K562 (cell line): ENCODE results near the gene MRFAP1. TPM values are rescaled to one million over a fixed set of nuclear protein-coding genes. Genes with fewer than 3 reads are reported as not detected.
A peak's percentile ranks its signal among the peaks of the same experiment; 100 is the strongest.

ENCODE experiments used
- ATAC-seq: fragments of 200-7000 bp; cut with Tn5 transposase; 3 replicates; pipeline ENCODE4 v1.9.1; 2020; ENCODE audit warnings: moderate library complexity
- BruUV-seq: library from RNA; stranded (reverse); fragments of 400-500 nt; replicated peaks from 2 replicates; lab custom pipeline; 2021; lab: Mats Ljungman, UMichigan
- CTCF ChIA-PET: fragments of 300-600 bp; formaldehyde crosslinking; extraction: SDS; loops from one replicate; lab custom pipeline; 2021; ENCODE audit warnings: low intra/inter-chr PET ratio; lab: Yijun Ruan, JAX
- POLR2A ChIA-PET: fragments of 300-600, 350-650 bp; sonication (Branson Sonifier 250); formaldehyde crosslinking; extraction: SDS; loops from one replicate; lab custom pipeline; 2021; ENCODE audit warnings: antibody characterized with exemption, inconsistent platforms; lab: Yijun Ruan, JAX
- DNase-seq, 4 experiments: peaks; one replicate each; pipeline versions ENCODE4 v3.0.0 to v3.0.0-alpha.2; 2011 to 2018; ENCODE audit warnings: low spot score in 3 of 4, mixed read lengths in 3 of 4; ENCODE audit errors: extremely low read depth in 1 of 4
- FAIRE-seq: peaks from 2 replicates; lab custom pipeline; 2011; peaks lifted over from hg19 to GRCh38; lab: Jason Lieb, UNC
- H2AFZ ChIP-seq: 2 replicates; pipeline ENCODE4 v1.6.0; 2011; ENCODE audit warnings: low read depth, low read length, control low read depth, inconsistent platforms
- H3K27ac ChIP-seq: fragments of 200-600 bp; 3 replicates; pipeline ENCODE4 v1.8.0; 2011; ENCODE audit warnings: low read depth, mild to moderate bottlenecking, control low read depth, inconsistent platforms, low read length, moderate library complexity, mixed read lengths; ENCODE audit errors: extremely low read depth
- H3K27me3 ChIP-seq, 2 experiments: fragments of 300-600 bp in 1 of 2; 2 replicates in 1 of 2; 3 replicates in 1 of 2; pipeline versions ENCODE4 v1.6.0 to v1.8.0; 2011; ENCODE audit warnings: inconsistent platforms in 2 of 2, low read length in 2 of 2, mild to moderate bottlenecking in 1 of 2, mixed read lengths in 1 of 2, moderate library complexity in 1 of 2; ENCODE audit not compliant: control insufficient read depth in 2 of 2, insufficient read depth in 2 of 2
- H3K36me3 ChIP-seq: fragments of 300-600 bp; 3 replicates; pipeline ENCODE4 v1.8.0; 2011; ENCODE audit warnings: mild to moderate bottlenecking, low read length, inconsistent platforms; ENCODE audit not compliant: control insufficient read depth, insufficient read depth
- H3K4me1 ChIP-seq, 2 experiments: fragments of 200-600 bp in 1 of 2; replicated peaks in 1 of 2; 2 replicates in 1 of 2; 3 replicates in 1 of 2; pipeline versions ENCODE4 v1.5.1 to v1.8.0; 2011; ENCODE audit warnings: inconsistent platforms in 2 of 2, low read length in 2 of 2, mild to moderate bottlenecking in 1 of 2, mixed read lengths in 1 of 2, moderate library complexity in 1 of 2; ENCODE audit not compliant: control insufficient read depth in 2 of 2, insufficient read depth in 2 of 2
- H3K4me2 ChIP-seq: 2 replicates; pipeline ENCODE4 v1.6.1; 2011; ENCODE audit warnings: low read length, control low read depth, inconsistent platforms, mixed read lengths; ENCODE audit not compliant: insufficient read depth
- H3K4me3 ChIP-seq: fragments of 200-600 bp; sonication (generic), shearing (Covaris generic); 2 replicates; pipeline ENCODE4 v1.5.1; 2016; ENCODE audit warnings: control low read depth, inconsistent platforms
- H3K79me2 ChIP-seq: fragments of 200-600 bp; 3 replicates; pipeline ENCODE4 v1.8.0; 2011; ENCODE audit warnings: low read length, inconsistent platforms; ENCODE audit not compliant: control insufficient read depth, insufficient read depth
- H3K9ac ChIP-seq, 2 experiments: 2 replicates each; pipeline versions ENCODE4 v1.6.0 to v1.6.1; 2011; ENCODE audit warnings: low read depth in 2 of 2, low read length in 2 of 2, control low read depth in 1 of 2, inconsistent platforms in 1 of 2, mild to moderate bottlenecking in 1 of 2, mixed read lengths in 1 of 2; ENCODE audit not compliant: insufficient read depth in 1 of 2
- H3K9me1 ChIP-seq: one replicate; pipeline ENCODE4 v1.6.0; 2011; ENCODE audit warnings: inconsistent platforms, mild to moderate bottlenecking, low read length, moderate library complexity; ENCODE audit not compliant: control insufficient read depth, insufficient read depth
- H3K9me3 ChIP-seq: replicated peaks from 2 replicates; pipeline ENCODE4 v1.5.1; 2011; ENCODE audit warnings: low read depth, low read length, inconsistent platforms; ENCODE audit not compliant: control insufficient read depth, insufficient read depth
- H4K20me1 ChIP-seq: replicated peaks from 2 replicates; pipeline ENCODE4 v1.6.1; 2011; ENCODE audit warnings: low read length, inconsistent platforms, mixed read lengths; ENCODE audit not compliant: control insufficient read depth, insufficient read depth
- ELF2 ChIP-seq: fragments of 250-450 bp; sonication (Bioruptor Pico); IDR thresholded peaks from 2 replicates; pipeline ENCODE4 v1.5.0; 2021; ENCODE audit warnings: mild to moderate bottlenecking
- ETV1 ChIP-seq: fragments of 450-650 bp; conservative IDR thresholded peaks from 2 replicates; pipeline ENCODE4 v1.6.1; 2016; ENCODE audit warnings: missing genetic modification characterization, control low read depth, low read depth, missing compliant biosample characterization
- GTF2E2 ChIP-seq: fragments of 200-800 bp; sonication (Bioruptor generic); IDR thresholded peaks from 2 replicates; pipeline ENCODE4 v1.6.1; 2016; ENCODE audit warnings: missing genetic modification characterization, missing compliant biosample characterization
- MYC ChIP-seq, 2 experiments: fragments of 250-450 bp in 1 of 2; sonication (Bioruptor Pico) in 1 of 2; IDR thresholded peaks; 2 replicates each; pipeline versions ENCODE4 v1.5.1 to v1.6.1; 2012 to 2021; ENCODE audit warnings: low read depth in 2 of 2, borderline replicate concordance in 1 of 2, improper control_type of control experiment in 1 of 2, low read length in 1 of 2, mild to moderate bottlenecking in 1 of 2, moderate library complexity in 1 of 2
- POLR2G ChIP-seq: fragments of 200-400 bp; formaldehyde crosslinking; IDR thresholded peaks from 2 replicates; pipeline ENCODE4 v1.6.1; 2017; ENCODE audit warnings: low read depth, mild to moderate bottlenecking, antibody characterized with exemption, low read length, moderate library complexity
- POLR2H ChIP-seq: IDR thresholded peaks from 2 replicates; pipeline ENCODE4 v1.6.1; 2016; ENCODE audit warnings: missing genetic modification characterization, low read depth, mild to moderate bottlenecking, control low read depth, missing compliant biosample characterization, moderate library complexity
- RCOR1 ChIP-seq, 2 experiments: IDR thresholded peaks; 2 replicates each; pipeline ENCODE4 v1.6.1; 2012; ENCODE audit warnings: low read depth in 2 of 2, low read length in 2 of 2, borderline replicate concordance in 1 of 2, improper control_type of control experiment in 1 of 2
- SMARCA4 ChIP-seq: fragments of 450-650 bp; IDR thresholded peaks from 2 replicates; pipeline ENCODE4 v1.6.1; 2016
- SMARCE1 ChIP-seq: fragments of 450-650 bp; IDR thresholded peaks from 2 replicates; pipeline ENCODE4 v1.7.1; 2016; ENCODE audit warnings: mild to moderate bottlenecking
- SOX6 ChIP-seq: fragments of 450-650 bp; IDR thresholded peaks from 2 replicates; pipeline ENCODE4 v1.6.1; 2014; ENCODE audit warnings: mild to moderate bottlenecking
- ZNF311 ChIP-seq: fragments of 250-450 bp; sonication (Bioruptor Pico); IDR thresholded peaks from 2 replicates; pipeline ENCODE4 v1.4.0; 2020; ENCODE audit warnings: mild to moderate bottlenecking, moderate library complexity
- ZNF584 ChIP-seq: fragments of 200-800 bp; sonication (Bioruptor generic); IDR thresholded peaks from 2 replicates; pipeline ENCODE4 v1.6.1; 2016; ENCODE audit warnings: low read depth, mild to moderate bottlenecking, missing genetic modification characterization, missing compliant biosample characterization
- ZSCAN32 ChIP-seq: fragments of 450-650 bp; formaldehyde crosslinking; IDR thresholded peaks from 2 replicates; pipeline ENCODE4 v1.4.0; 2020; ENCODE audit warnings: mild to moderate bottlenecking, moderate library complexity
- WGBS: fragments of 100-300 bp; shearing (Covaris generic); methylation state at CpG from one replicate; pipeline ENCODE4 v1.1.6; 2016; ENCODE audit warnings: low coverage, mixed read lengths; ENCODE audit not compliant: insufficient coverage; ENCODE audit errors: missing lambda C conversion rate; 5-methylcytosine and 5-hydroxymethylcytosine counted together
- in situ Hi-C: fragments of 300-500 bp; cut with MboI; formaldehyde crosslinking; loops from 4 replicates; pipeline ENCODE4 v1.15.0; 2018; ENCODE audit warnings: inconsistent platforms, mixed read lengths
- intact Hi-C: fragments of 100-400 bp; cut with micrococcal nuclease; formaldehyde crosslinking; loops from 2 replicates; pipeline ENCODE4 v1.14.2; 2022
- polyA plus RNA-seq, 8 experiments: library from polyadenylated mRNA; depleted of rRNA in 4 of 8; stranded (reverse) in 5 of 8; unstranded in 3 of 8; fragments of >200 nt; fragmentation: Nextera tagmentation in 2 of 8; fragmentation: Illumina TruSeq in 1 of 8; extraction: Ambion mirVana in 2 of 8; extraction: Trizol in 1 of 8; gene quantifications; 2 replicates each; pipeline versions ENCODE4 v1.2.1 to v1.2.3, GENCODE V29; 2011 to 2014; ENCODE audit warnings: inconsistent platforms in 1 of 8, missing spikeins in 1 of 8
- total RNA-seq, 7 experiments: library from RNA; depleted of rRNA in 6 of 7; stranded (reverse); fragments of >200 nt in 6 of 7; fragmentation: Illumina TruSeq in 2 of 7; extraction: Trizol in 2 of 7; gene quantifications; 2 replicates each; pipeline versions ENCODE4 v1.2.1 to v1.2.3, GENCODE V29; 2011 to 2021; ENCODE audit warnings: low replicate concordance in 1 of 7
- TF ChIP-seq, protein P1 (sequence below), 2 experiments: fragments of 450-650 bp; IDR thresholded peaks; 2 replicates each; pipeline ENCODE4 v1.6.1; 2018; ENCODE audit warnings: mild to moderate bottlenecking in 2 of 2, low read depth in 1 of 2; ENCODE audit not compliant: partially characterized antibody in 2 of 2
- TF ChIP-seq, protein P2 (sequence below): fragments of 450-650 bp; formaldehyde crosslinking; IDR thresholded peaks from 2 replicates; pipeline ENCODE4 v1.4.0; 2022; ENCODE audit warnings: mild to moderate bottlenecking, moderate library complexity

Gene MRFAP1
- total and polyA plus RNA-seq, 9 of the 15 experiments (the other 6 are each of a cell fraction or from before 2014, with no cell fraction given), result 46.0 to 270 (median 151) TPM

DNA sequence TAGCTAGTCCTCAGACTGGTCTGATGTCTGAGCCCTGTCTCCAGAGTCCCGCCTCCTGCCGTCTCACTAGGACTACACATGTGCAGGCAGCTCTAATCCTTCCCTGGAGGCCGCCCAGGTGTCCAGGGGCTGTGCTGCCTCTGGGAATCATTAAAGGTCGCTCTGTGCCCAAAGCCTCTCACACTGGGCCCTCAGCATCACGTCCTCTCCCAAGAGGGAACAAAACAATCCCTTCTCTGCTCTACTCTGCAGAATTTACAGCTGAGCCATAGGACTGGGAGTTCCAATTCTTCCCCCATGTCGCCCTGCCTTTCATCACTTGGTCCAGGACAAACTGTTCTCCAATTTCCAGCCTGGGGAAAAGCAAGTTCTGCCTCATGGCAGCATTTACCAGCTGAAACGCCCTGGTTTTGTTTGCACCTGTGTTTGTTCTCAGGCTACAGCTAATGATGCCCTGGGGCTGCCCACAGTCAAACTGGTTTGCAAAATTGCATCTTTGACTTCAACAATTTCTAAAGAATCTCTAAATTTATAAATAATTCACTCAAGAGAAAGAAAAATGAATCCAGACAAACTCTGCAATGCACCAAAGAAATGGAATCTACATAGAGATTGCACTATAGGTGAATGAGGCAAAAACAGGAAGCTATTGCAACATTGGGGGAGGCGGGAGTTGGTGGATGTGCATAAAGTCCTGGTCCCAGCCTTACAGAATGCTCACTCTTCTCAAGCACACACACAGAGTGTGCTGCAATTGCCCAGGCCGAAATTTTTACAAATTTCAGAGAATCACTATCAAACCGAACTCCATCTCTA, 7.2 kb upstream of the MRFAP1 start:
- Histone ChIP-seq H3K9ac (peak overlapping the region; percentile 7 to 31; a peak in 2 of 4 replicates), H3K4me3 (no peak overlapping the region), H3K9me3 (no peaks in the 10 kb centered on the region; the same call in 1 of the 2 replicates), H3K36me3 (no peaks in the 10 kb centered on the region), H3K4me1 (peaks cover 0 to 10% of the 10 kb centered on the region in 2 experiments; a peak in 4 of 5 replicates), H3K27ac (peak overlapping the region; percentile 12; the same call in 1 of the 3 replicates), H3K4me2 (peak overlapping the region; percentile 13), H3K79me2 (no peaks in the 10 kb centered on the region), H4K20me1 (no peaks in the 10 kb centered on the region), H3K27me3 (no peaks in the 10 kb centered on the region), H2AFZ (peak overlapping the region; percentile 34), H3K9me1 (no peaks in the 10 kb centered on the region)
- peak in 2 of 4 experiments; percentile 43 to 47 for DNase-seq
- in situ Hi-C loops, result no loop called here
- intact Hi-C loops, result no loop called here
- no TSS peak for BruUV-seq
- peak; percentile 95 for ATAC-seq
- 25% methylated on average over 10 of the region's 10 CpGs for WGBS
- POLR2A ChIA-PET, result interaction anchor here (0.6 to 1.9 kb wide), 11 partner anchors 9 to 77 kb away, joined by 3 to 9 read pairs (median 5); a partner anchor contains a TSS
- no peak for FAIRE-seq
- CTCF ChIA-PET, result no interaction called here
- TF ChIP-seq POLR2G (peak; percentile 52; the same call in 1 of the 2 replicates), SMARCA4 (0 out of 2 replicates have a peak, but pooled peaks have one; percentile 38), MYC (IDR thresholded peaks at IDR 0.05; ENCODE audit: low read depth, low read length) (peak; percentile 54; the same call in 1 of the 2 replicates), MYC (CRISPR knock-in tag; IDR thresholded peaks at IDR 0.05; ENCODE audit: borderline replicate concordance, low read depth) (no peak), ETV1 (peak; percentile 83), SOX6 (peak; percentile 42; the same call in 1 of the 2 replicates), SMARCE1 (no peak), ZSCAN32 (CRISPR knock-in tag) (peak; percentile 50; the same call in 1 of the 2 replicates), ZNF311 (CRISPR knock-in tag) (peak; percentile 36; the same call in 1 of the 2 replicates), GTF2E2 (0 out of 2 replicates have a peak, but pooled peaks have one; percentile 28), POLR2H (tag) (peak; percentile 85), ELF2 (CRISPR knock-in tag) (0 out of 2 replicates have a peak, but pooled peaks have one; percentile 17), RCOR1 (IDR thresholded peaks at IDR 0.05; ENCODE audit: borderline replicate concordance in 1 of 2, low read depth in 2 of 2, low read length in 2 of 2) (peak in 1 of 2 experiments; percentile 53; a peak in 1 of 4 replicates), ZNF584 (CRISPR knock-in tag) (0 out of 2 replicates have a peak, but pooled peaks have one; percentile 35)
- TF ChIP-seq, protein P1, sequence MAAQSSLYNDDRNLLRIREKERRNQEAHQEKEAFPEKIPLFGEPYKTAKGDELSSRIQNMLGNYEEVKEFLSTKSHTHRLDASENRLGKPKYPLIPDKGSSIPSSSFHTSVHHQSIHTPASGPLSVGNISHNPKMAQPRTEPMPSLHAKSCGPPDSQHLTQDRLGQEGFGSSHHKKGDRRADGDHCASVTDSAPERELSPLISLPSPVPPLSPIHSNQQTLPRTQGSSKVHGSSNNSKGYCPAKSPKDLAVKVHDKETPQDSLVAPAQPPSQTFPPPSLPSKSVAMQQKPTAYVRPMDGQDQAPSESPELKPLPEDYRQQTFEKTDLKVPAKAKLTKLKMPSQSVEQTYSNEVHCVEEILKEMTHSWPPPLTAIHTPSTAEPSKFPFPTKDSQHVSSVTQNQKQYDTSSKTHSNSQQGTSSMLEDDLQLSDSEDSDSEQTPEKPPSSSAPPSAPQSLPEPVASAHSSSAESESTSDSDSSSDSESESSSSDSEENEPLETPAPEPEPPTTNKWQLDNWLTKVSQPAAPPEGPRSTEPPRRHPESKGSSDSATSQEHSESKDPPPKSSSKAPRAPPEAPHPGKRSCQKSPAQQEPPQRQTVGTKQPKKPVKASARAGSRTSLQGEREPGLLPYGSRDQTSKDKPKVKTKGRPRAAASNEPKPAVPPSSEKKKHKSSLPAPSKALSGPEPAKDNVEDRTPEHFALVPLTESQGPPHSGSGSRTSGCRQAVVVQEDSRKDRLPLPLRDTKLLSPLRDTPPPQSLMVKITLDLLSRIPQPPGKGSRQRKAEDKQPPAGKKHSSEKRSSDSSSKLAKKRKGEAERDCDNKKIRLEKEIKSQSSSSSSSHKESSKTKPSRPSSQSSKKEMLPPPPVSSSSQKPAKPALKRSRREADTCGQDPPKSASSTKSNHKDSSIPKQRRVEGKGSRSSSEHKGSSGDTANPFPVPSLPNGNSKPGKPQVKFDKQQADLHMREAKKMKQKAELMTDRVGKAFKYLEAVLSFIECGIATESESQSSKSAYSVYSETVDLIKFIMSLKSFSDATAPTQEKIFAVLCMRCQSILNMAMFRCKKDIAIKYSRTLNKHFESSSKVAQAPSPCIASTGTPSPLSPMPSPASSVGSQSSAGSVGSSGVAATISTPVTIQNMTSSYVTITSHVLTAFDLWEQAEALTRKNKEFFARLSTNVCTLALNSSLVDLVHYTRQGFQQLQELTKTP (IDR thresholded peaks at IDR 0.05; ENCODE audit: low read depth in 1 of 2, partially characterized antibody in 2 of 2), result peak; percentile 14 to 50
- TF ChIP-seq, protein P2, sequence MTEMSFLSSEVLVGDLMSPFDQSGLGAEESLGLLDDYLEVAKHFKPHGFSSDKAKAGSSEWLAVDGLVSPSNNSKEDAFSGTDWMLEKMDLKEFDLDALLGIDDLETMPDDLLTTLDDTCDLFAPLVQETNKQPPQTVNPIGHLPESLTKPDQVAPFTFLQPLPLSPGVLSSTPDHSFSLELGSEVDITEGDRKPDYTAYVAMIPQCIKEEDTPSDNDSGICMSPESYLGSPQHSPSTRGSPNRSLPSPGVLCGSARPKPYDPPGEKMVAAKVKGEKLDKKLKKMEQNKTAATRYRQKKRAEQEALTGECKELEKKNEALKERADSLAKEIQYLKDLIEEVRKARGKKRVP (CRISPR knock-in tag), result peak; percentile 91
